ENCODE measurements around the gene CCSER2. TPM values are rescaled to one million over a fixed set of nuclear protein-coding genes. Genes with fewer than 3 reads are reported as not detected.
"Not testable (repeated sequence)": the region's sequence is repeated elsewhere in the genome, so short reads cannot be mapped to it uniquely, and the experiment has no call there.

CCSER2 gene
- total RNA-seq, 4 donors from 2014 or later: 43.9 to 71.9 (median 51.4) TPM

DNA sequence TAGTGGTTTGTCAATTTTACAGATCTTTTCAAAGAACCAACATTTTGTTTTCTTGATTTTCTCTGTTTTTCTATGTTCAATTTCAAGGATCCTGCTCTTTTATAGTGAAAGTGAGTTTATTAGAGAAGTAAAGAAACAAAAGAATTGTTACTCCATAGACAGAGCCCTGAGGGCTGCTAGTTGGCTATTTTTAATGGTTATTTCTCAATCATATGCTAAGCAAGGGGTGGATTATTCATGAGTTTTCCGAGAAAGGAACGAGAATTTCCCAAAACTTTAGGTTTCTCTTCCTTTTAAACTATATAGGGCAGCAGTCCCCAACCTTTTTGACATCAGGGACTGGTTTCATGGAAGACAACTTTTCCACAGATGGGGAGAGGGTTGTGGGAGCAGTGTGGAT lies 165.0 kb downstream of the CCSER2 start:
- DNase-seq (ENCODE audit: low spot score in 2 of 2): no peak
- Histone ChIP-seq H3K36me3 (peaks cover 0 to 25% (median 0%) of the 10 kb centered on the region in 3 donors), H3K4me1 (peaks cover 0 to 10% (median 4%) of the 10 kb centered on the region in 4 donors), H3K27ac (no peak overlapping the region), H3K27me3 (no peaks in the 10 kb centered on the region), H3K4me3 (no peak overlapping the region), H3K9me3 (peaks cover 0 to 5% (median 0%) of the 10 kb centered on the region in 4 donors)
- TF ChIP-seq POLR2A (IDR thresholded peaks at IDR 0.05): no peak
- TF ChIP-seq, protein P1, sequence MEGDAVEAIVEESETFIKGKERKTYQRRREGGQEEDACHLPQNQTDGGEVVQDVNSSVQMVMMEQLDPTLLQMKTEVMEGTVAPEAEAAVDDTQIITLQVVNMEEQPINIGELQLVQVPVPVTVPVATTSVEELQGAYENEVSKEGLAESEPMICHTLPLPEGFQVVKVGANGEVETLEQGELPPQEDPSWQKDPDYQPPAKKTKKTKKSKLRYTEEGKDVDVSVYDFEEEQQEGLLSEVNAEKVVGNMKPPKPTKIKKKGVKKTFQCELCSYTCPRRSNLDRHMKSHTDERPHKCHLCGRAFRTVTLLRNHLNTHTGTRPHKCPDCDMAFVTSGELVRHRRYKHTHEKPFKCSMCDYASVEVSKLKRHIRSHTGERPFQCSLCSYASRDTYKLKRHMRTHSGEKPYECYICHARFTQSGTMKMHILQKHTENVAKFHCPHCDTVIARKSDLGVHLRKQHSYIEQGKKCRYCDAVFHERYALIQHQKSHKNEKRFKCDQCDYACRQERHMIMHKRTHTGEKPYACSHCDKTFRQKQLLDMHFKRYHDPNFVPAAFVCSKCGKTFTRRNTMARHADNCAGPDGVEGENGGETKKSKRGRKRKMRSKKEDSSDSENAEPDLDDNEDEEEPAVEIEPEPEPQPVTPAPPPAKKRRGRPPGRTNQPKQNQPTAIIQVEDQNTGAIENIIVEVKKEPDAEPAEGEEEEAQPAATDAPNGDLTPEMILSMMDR (IDR thresholded peaks at IDR 0.05): no peak
- no peak for TF ChIP-seq EP300 (IDR thresholded peaks at IDR 0.05)
- 87 to 89% methylated on average over 2 of the region's 2 CpGs for WGBS, 2 donors

DNA sequence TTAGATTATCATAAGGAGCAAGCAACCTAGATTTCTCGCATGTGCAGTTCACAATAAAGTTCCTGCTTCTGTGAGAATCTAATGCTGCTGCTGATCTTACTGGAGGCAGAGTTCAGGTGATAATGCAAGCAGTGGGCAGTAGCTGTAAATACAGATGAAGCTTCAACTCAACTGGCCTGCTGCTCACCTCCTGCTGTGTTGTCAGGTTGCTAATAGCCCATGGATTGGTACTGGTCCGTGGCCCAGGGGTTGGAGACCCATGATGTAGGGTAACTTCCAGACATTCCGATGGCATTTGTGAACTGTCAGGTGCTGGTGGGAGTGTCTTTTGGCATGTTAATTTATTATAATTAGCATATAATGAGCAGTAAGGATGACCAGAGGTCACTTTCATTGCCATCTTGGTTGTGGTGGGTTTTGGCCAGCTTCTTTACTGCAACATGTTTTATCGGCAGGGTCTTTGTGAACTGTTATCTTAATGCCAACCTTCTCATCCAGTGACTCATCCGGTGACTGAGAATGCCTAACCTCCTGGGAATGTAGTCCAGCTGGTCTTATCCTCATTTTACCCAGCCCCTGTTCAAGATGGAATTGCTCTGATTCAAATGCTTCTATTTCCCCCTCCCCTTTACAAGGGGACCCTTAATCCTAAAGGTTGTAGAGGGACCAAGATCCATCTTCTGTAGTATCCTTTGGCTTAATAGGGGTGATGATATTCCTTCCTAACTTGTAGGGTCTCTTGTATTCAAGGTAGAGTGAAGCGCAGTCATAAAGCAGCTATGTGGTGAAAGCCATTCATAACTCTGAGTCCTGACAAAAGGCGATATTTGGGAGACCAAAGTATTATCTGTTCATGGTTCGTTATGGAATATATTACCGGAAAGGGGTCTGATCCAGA lies 165.8 kb downstream of the CCSER2 start:
- TF ChIP-seq EP300 (IDR thresholded peaks at IDR 0.05): no peak
- TF ChIP-seq, protein P1 (IDR thresholded peaks at IDR 0.05): no peak
- no peak for TF ChIP-seq POLR2A (IDR thresholded peaks at IDR 0.05)
- DNase-seq (ENCODE audit: low spot score in 2 of 2): no peak
- Histone ChIP-seq H3K4me3 (no peak overlapping the region), H3K9me3 (peaks cover 0 to 5% (median 0%) of the 10 kb centered on the region in 4 donors), H3K4me1 (peaks cover 0 to 10% (median 4%) of the 10 kb centered on the region in 4 donors), H3K27ac (no peak overlapping the region), H3K27me3 (no peaks in the 10 kb centered on the region), H3K36me3 (peaks cover 0 to 25% (median 0%) of the 10 kb centered on the region in 3 donors)
- WGBS, 2 donors: 79 to 87% methylated on average over 9 of the region's 9 CpGs

DNA sequence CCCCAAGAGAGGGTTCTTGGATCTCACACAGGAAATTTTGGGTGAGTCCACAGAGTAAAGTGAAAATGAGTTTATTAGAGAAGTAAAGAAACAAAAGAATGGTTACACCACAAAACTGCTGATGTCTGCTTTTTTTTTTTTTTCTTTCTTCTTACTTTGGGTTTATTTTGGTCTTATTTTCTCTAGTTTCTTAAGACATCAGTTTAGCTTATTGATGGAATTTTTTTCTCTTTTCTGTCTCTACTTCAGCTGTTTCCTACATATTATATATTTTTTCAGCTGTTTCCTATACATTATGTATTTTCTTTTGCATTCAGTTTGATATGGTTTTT lies 166.4 kb downstream of the CCSER2 start:
- no peaks in the 10 kb centered on the region for H3K27me3 ChIP-seq
- H3K27ac ChIP-seq: no peak overlapping the region
- TF ChIP-seq EP300 (IDR thresholded peaks at IDR 0.05) (no peak), POLR2A (IDR thresholded peaks at IDR 0.05) (no peak)
- no peaks in the 10 kb centered on the region for H3K9me3 ChIP-seq
- H3K4me3 ChIP-seq: no peak overlapping the region
- H3K36me3 ChIP-seq: peaks cover 0 to 22% (median 0%) of the 10 kb centered on the region in 3 donors
- DNase-seq (ENCODE audit: low spot score in 2 of 2): no peak
- H3K4me1 ChIP-seq: peaks cover 0 to 10% (median 5%) of the 10 kb centered on the region in 4 donors

DNA sequence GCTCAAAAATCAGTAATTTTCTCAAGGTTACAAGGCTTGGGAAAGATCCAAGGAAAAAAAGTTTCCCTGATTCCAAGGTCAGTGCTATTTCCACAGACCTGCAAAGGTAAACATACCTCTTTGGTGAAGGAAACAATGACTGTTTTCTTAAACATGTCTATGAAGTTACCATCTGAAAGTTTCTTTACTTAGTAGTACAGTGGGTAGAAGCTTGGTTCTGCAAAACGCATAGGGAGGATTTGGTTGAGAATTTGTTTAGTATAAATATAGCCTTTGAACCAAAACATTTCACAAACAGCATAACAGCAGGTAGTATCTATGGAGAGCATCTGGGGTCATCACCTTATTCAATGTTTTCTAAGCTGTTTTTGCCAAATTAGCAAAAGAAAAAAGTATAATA lies 169.6 kb downstream of the CCSER2 start:
- TF ChIP-seq POLR2A (IDR thresholded peaks at IDR 0.05) (no peak), EP300 (IDR thresholded peaks at IDR 0.05) (no peak)
- TF ChIP-seq, protein P1 (IDR thresholded peaks at IDR 0.05): no peak
- Histone ChIP-seq H3K4me3 (no peak overlapping the region), H3K9me3 (no peaks in the 10 kb centered on the region), H3K4me1 (peaks cover 0 to 18% (median 9%) of the 10 kb centered on the region in 4 donors), H3K36me3 (no peaks in the 10 kb centered on the region), H3K27ac (no peak overlapping the region), H3K27me3 (no peaks in the 10 kb centered on the region)
- 66 to 69% methylated on average over 1 of the region's 1 CpG for WGBS, 2 donors
- DNase-seq (ENCODE audit: low spot score in 2 of 2): no peak

GRCh38 chr10:84499039-84499438 lies 170.7 kb downstream of the CCSER2 start:
- H3K4me1 ChIP-seq: peaks cover 0 to 15% (median 8%) of the 10 kb centered on the region in 4 donors
- not testable (repeated sequence) for H3K27ac ChIP-seq; H3K9me3 ChIP-seq; H3K4me3 ChIP-seq; DNase-seq (ENCODE audit: low spot score in 2 of 2); H3K36me3 ChIP-seq; H3K27me3 ChIP-seq
- 93 to 98% methylated on average over 9 of the region's 9 CpGs for WGBS, 2 donors

DNA sequence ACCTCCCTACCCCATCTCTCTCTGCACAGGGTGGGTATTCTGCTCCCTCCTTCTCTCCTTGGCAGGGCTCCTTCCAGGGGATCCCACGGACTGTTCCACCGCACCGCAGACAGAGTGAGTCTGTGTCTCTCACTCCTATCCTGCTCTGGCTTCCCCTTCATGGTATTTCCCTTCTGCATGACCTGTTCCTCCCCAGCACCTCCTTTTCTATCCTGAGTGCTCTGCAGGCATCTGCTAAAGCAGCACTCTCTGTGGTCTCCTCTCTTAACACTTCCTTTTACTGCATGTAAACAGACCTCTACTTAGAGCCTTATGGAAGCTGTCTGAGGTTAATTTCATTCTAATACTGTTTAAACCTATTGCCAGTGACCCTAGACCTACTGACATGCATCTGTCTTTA lies 171.5 kb downstream of the CCSER2 start:
- TF ChIP-seq, protein P1 (IDR thresholded peaks at IDR 0.05): no peak
- TF ChIP-seq EP300 (IDR thresholded peaks at IDR 0.05) (no peak), POLR2A (IDR thresholded peaks at IDR 0.05) (no peak)
- DNase-seq (ENCODE audit: low spot score in 2 of 2): no peak
- Histone ChIP-seq H3K9me3 (no peaks in the 10 kb centered on the region), H3K4me1 (peaks cover 0 to 10% (median 4%) of the 10 kb centered on the region in 4 donors), H3K27me3 (no peaks in the 10 kb centered on the region), H3K36me3 (no peaks in the 10 kb centered on the region), H3K27ac (no peak overlapping the region), H3K4me3 (no peak overlapping the region)
- WGBS, 2 donors: 46 to 66% methylated on average over 3 of the region's 3 CpGs

Data from tibial nerve (tissue), 4 donors.